GM18505 (cell line): Measurements from ENCODE around the gene WNK1.
"Not testable (repeated sequence)": the region's sequence is repeated elsewhere in the genome, so short reads cannot be mapped to it uniquely, and the experiment has no call there.

ENCODE experiments used
- ATAC-seq: cut with Tn5 transposase; IDR thresholded peaks from one replicate; pipeline ENCODE4 v1.9.1; 2021; ENCODE audit not compliant: unreplicated experiment
- POLR2A ChIP-seq: IDR thresholded peaks from 4 replicates; pipeline ENCODE4 v1.6.1; 2011; ENCODE audit warnings: borderline replicate concordance; ENCODE audit not compliant: insufficient read depth, insufficient read length; ENCODE audit errors: extremely low read depth

WNK1 gene

DNA sequence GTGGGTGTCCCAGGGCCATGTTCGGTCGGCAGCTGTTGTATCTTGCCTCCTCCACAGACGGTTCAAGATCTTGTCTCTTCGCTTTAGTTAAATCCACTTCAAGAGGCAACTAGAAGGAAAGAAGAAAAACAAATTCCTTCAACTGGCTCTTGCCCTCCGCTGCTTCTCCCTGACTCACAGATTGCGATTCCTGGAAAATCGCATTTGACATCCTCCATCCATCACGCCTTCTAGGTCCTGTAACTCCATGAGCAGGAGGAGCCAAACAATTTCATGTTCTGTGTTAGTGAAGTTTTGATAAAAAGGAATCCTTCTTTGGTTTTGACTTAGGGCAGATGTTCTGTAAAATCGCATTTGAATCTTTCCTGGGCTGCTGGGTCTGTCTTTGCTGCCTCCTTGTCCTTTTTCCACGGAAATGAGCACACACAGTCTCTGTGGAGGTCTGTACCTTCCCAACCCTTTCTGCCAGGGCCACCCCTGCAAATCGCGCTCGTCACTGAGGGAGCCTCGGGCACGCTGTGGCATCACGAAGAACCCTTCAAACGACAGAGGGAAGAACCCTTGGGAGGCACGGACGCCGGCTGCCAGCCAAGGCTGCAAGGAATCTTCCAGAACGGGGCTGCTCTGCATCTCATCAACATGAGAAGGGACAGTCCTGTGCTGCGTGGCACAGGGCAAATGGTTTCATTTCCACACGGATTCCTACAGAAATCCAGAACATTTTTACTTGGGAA is 164.5 kb downstream of the WNK1 start:
- TF ChIP-seq POLR2A, result no peak
- no peak for ATAC-seq

DNA sequence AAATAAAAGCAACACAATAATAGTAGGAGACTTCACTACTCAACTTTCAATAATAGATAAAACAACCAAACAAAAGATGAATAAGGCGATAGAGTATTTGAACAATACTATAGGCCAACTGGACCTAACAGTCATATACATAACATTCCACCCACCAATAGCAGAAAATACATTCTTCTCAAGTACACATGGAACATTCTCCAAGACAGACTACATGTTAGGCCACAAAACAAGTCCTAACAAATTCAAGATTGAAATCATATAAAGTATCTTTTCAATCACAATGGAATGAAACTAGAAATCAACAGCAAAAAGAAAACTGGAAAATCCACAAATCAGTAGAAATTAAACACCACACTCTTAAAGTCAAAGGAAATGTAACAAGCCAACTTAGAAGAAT is 168.3 kb downstream of the WNK1 start:
- no peak for ATAC-seq
- TF ChIP-seq POLR2A, result no peak

DNA sequence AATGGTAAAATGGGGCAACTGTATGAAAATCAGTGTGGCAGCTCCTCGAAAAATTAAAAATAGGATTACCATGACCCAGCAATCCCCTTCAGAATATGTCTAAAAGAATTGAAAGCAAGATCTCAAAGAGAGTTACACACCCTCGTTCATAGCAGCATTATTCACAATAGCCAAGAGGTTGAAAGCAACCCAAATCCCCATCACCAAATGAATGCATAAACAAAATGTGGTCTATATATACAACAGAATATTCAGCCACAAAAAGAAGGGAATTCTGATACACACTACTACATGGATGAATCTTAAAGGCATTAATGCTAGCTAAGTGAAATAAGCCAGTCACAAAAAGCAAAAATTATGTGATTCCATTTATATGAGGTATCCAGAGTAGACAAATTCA is 169.9 kb downstream of the WNK1 start:
- no peak for ATAC-seq
- TF ChIP-seq POLR2A, result no peak

DNA sequence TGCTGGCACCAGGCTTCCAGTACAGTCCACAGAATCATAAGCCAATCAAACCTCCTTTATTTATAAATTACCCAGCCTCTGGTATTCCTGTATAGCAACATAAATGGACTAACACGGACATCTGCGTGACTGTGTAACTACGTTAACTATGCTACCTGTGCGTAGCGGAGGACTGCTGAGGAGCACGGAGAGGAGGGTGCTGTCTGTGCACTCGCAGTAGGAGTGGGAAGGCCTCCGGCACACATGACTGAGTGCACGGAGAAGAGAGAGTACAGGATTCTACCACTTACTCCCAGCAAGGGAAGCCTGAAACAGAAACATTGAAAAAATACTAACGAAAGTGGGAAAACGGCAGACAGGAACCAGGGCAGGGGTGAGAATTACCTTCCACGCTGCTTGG is 174.3 kb downstream of the WNK1 start:
- ATAC-seq, result no peak
- TF ChIP-seq POLR2A, result no peak

DNA sequence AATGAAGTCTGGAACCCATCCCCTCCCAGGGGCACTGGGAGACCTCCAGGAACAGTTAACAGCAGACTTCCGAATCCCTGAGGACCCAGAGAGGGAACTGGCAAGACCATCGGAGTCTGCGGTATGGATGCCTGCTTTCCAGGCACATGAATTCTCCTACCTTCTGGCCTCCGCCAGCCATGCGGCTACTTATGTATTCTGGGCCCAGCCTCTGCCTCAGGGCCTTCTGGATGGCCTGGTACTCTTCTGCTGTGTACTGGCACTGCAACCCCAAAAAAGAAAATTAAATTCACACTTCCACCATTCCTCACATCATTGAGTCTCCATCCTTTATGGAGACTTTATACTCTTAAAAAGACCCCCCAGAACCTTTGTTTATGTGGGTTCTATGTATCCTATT is 178.7 kb downstream of the WNK1 start:
- TF ChIP-seq POLR2A, result no peak
- no peak for ATAC-seq

DNA sequence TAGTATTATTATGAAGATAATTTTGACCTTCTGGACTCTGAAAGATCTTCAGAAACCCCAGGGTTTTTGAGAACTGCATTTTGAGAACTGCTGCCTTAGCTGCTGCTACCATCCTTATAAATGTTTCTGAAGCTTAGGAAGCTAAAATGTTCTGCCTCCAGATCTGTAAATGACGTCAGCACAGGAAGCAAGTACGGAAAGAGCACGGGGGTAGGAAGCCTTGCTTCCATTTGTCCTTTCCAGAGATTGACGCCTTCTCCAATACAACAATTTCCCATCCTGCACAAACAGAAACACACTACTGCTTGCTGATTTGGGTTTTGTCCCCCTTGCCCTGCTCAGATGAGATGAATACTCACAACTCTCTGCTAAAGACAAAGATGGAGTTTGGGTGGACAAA is 179.2 kb downstream of the WNK1 start:
- TF ChIP-seq POLR2A, result no peak
- no peak for ATAC-seq

DNA sequence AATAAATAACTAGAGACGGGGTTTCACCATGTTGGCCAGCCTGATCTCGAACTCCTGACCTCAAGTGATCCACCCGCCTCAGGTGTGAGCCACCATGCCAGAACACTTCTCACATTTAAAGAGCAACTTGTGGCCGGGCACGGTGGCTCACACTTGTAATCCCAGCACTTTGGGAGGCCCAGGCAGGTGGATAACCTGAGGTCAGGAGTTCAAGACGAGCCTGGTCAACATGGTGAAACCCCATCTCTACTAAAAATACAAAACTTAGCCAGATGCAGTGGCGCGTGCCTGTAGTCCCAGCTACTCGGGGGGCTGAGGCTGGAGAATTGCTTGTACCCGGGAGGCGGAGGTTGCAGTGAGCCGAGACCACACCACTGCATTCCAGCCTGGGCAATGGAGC is 183.5 kb downstream of the WNK1 start:
- ATAC-seq, result not testable (repeated sequence)

DNA sequence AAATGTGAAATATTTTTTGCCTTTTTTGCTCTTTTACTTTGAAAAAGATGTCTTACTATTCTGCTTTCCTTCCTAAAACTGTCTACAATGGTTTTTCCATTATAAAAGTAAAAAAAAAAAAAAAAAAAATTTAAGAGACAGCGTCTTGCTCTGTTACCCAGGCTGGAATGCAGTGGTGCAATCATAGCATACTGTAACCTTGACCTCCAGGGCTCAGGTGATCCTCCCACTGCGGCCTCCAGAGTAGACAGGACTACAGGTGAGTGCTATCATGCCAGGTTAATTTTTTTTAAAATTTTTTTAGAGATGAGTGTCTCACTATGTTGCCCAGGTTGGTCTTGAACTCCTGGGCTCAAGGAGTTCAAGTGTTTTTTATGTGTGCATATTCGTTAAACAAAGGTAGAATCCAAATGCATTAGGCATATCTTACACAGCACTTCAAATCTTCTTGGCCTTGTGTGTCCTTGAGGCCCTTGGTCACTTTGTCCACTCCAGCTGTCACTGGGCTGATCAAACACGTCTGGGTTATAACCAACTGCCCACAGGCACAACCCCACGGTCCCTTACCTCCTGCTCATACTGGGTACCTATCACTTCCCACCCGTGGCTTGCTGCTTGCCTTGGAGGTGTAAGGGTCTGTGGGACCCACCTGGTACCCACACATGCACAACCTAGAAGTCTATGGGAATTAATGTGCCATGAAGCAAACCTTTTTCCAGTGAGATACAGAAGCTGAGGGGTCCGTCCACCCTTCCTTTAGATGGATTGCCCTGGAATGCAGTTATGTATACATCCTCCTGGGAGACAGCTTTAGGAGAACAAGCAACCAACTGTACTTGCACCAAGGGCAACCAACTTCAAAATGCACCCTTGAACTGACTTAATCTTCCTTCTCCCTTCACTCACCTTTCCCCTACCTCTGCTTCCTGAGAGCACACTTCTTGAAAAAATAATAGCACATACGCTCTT is 184.3 kb downstream of the WNK1 start:
- no peak for TF ChIP-seq POLR2A
- no peak for ATAC-seq

DNA sequence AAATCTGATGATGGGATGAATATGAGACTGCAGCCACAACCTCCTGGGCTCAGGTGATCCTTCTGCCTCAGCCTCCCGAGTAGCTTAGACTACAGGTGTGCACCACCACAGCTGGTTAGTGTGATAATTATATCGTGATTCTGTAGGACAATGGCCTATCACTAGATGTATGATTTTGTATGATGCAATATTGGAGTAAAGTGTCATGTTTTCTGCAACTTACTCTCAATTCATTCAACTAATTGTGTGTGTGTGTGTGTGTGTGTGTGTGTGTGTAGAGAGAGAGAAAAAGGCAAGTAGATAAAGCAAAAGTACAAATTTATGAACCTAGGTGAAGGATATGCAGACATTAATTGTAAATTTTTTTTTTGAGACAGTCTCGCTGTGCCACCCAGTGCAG is 186.4 kb downstream of the WNK1 start:
- no peak for TF ChIP-seq POLR2A
- no peak for ATAC-seq

DNA sequence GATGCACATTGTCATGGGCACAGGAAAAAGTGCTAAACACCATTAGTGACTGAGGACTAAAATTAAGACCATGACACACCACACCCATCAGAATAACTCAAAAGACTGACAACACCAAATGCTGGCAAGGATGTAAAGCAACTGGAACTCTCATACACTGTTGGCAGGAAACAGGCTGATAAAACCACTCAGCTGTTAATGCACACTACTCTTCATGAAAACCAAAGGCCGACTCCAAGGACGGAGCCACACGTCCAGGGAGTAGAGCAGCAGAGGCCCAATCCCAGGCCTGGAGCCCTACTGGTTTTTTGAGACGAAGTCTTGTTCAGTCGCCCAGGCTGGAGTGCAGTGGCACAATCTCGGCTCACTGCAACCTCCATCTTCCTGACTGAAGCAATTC is 190.7 kb downstream of the WNK1 start:
- no peak for ATAC-seq
- TF ChIP-seq POLR2A, result no peak

DNA sequence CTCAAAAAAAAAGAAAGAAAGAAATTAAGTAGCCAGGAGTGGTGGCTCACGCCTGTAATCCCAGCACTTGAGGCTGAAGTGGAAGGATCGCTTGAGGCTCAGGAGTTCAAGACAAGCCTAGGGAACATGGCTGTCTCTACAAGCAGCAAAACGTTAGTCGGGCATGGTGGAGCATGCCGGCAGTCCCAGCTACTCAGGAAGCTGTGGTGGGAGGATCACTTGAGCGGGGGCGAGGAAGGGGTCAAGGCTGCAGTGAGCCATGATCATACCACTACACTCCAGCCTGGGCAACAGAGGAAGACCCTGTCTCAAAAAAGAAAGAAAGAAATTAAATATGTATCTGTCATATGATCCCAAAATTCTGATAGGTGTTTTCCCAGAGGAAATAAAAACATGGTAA is 191.8 kb downstream of the WNK1 start:
- ATAC-seq, result no peak
- no peak for TF ChIP-seq POLR2A

DNA sequence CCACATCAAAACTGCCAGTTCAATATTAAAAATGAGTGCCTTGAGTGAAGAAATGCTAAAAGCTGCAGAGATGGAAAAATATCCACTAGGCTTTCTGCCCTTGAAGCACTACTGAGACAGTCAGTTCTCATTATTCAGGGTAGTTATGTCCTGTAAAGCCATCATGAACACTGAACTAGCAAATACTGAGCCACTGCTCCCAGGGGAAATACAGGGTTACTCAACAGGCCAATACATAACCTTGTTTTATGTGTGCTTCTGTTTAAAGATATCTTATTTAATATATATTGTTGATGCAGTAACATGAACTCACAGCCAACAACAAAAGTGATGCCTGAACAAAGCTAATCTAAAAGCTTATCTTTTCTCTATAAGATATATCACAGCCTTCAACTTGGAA is 193.8 kb downstream of the WNK1 start:
- ATAC-seq, result no peak
- no peak for TF ChIP-seq POLR2A

DNA sequence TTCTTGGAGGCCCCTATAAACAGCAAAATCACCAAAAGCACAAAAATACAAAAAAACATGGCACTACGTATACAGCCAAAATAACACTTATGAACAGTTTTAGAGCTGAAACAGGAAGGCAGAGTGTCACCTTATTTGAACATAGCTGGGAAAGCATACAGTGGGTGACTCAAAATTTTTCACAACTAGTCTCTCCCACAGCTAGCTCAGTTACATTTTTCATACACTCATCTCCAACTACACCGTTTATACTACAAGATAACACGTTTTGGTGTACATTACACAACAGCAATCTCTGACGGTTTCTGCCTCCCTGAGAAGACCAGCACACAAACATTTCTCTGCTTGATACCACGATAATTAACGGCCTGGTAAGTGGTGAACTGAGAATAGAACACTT is 194.3 kb downstream of the WNK1 start:
- ATAC-seq, result no peak
- no peak for TF ChIP-seq POLR2A

DNA sequence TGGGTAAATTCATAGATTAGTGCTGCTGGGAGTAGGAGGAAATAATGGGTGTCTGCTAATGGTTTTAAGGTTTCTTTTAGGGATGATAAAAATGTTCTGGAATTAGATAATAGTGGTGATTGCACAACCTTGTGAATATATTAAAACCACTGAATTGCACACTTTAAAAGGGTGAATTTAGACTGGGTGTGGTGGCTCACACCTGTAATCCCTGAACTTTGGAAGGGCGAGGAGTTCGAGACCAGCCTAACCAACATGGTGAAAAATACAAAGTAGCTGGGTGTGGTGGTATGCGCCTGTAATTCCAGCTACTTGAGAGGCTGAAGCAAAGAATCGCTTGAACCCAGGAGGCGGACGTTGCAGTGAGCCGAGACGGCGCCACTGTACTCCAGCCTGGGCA is 195.9 kb downstream of the WNK1 start:
- no peak for TF ChIP-seq POLR2A
- ATAC-seq, result no peak

DNA sequence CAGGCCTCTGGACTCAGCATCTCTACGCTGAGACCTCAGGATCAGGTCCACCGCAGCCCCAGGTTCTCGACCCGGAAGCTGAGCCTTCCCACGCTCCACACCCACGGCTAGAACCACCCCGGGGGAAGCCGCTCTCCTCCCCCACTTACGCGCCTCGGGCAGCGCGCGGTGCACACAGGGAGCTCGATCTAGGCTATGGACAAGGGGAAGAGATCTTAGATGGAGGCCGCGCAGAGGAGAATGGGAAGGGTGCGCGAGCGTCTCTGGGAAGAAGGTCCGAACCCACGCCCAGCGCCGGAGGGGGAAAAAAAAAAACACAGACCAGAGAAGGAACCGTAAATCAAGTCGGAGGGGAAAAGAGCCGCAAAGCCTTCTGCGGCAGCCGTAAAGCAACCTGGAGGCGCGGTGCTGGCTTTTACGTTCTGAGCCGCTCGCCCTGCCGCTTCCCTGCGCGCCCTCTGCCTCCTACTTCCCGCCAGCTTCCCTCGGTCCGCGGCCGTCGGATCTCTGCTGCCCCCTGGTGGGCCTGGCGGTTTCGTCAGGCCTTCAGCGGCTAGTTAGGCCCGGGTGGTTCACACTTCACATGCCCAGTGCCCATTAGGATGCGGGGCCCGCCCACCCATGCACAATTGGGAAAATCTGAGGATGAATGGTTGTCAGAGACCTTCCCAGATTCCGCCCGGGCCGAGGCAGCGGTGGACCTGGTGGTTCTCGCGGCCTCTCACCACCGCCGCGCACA is 197.2 kb downstream of the WNK1 start, which contains the start of gene RAD52:
RAD52 (minus strand) TSS at position 242 of the 739 bp plus-strand sequence. CDS start 16,636 bp downstream, outside the sequence.
- peak; percentile 86 for TF ChIP-seq POLR2A
- peak; percentile 75 for ATAC-seq
